HG03558 (cell line): Measurements from ENCODE around the gene CXADR.
"Not testable (repeated sequence)": the region's sequence is repeated elsewhere in the genome, so short reads cannot be mapped to it uniquely, and the experiment has no call there.

Source experiments
- ATAC-seq: cut with Tn5 transposase; IDR thresholded peaks from one replicate; pipeline ENCODE4 v1.9.1; 2021; ENCODE audit warnings: moderate number of reproducible peaks; ENCODE audit not compliant: unreplicated experiment; ENCODE audit errors: extremely low read depth

CXADR gene

DNA sequence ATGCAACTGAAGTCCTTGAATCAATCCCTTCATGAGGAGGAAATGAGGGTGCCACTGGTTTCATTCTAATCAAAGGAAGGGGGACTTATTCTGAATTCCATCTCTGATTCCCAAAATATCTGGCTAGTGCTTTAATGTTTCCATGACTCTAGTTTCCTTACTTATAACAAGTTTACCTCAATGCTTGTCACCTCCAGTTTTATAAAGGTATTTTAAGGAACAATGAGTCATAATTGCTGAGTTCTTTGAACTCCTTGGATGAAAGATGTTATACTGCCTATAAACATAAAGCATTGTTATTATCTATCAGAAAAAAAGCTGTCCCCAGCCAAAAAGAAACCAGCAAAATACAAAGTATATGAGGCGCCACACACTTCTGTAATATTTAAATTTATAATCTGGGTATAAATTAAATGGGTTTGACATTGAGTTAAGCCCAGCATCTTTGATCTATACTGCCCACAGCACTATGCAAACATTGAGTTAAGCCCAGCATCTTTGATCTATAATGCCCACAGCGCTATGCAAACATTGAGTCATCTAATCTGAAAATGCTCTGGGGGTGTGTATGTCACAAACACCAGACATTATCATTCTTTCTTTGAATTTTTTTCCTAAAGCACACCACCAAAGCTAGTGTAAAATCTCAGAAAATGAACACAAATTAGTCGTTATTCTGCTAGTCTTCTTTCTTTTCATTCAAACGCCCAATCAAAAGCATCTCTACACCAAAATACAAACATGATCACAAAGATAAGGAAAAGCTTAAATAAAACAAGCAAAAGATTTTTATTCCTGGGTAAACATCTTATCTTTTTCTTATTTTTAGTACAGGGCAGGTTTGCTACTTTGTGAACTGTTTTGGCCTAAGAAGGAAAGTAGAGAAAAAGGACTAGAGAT, 11.5 kb upstream of the CXADR start:
- ATAC-seq = no peak

DNA sequence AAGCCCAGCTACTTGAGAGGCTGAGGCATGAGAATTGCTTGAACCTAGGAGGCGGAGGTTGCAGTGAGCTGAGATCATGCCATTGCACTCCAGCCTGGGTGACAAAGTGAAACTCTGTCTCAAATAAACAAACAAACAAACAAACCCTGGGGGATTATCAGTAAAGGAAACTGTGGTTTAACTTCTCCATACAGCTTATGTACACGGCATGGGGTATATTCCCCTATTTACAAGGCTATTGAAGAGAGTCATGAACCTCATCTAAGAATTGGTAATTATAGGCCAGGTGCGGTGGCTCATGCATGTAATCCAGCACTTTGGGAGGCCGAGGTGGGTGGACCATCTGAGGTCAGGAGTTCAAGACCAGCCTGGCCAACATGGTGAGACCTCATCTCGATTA, 9.9 kb upstream of the CXADR start:
- ATAC-seq = not testable (repeated sequence)

DNA sequence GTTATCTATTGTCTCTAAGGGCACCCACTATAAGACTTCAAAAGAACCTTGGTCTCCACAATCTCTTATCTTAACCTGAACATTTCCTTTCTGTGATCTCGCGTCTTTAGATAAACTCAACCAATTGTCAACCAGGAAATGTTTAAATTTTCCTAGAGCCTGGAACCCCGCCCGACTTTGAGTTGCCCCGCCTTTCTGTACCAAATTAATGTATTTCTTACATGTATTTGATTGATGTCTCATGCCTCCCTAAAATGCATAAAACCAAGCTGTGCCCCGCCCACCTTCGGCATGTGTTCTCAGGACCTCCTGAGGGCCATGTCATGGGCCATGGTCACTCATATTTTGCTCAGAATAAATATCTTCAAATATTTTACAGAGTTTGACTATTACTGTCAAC, 5.9 kb upstream of the CXADR start:
- ATAC-seq = no peak

DNA sequence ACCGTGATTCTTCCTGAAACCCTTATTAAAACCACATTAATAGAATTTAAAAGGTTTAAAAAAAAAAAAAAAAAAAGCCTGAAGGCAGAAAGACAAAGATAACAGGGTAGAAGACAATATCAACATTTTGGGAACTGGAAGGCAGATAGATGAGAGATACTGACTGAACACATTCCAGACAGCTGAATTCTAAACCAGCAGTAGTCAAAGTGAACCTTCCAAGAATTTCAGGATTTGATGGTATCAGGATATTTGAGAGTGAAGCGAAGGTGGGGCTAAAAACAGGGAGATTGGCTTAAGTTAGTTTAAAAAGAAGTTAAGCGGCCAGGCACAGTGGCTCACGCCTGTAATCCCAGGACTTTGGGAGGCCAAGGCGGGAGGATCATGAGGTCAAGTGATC, 5.3 kb upstream of the CXADR start:
- no peak for ATAC-seq

DNA sequence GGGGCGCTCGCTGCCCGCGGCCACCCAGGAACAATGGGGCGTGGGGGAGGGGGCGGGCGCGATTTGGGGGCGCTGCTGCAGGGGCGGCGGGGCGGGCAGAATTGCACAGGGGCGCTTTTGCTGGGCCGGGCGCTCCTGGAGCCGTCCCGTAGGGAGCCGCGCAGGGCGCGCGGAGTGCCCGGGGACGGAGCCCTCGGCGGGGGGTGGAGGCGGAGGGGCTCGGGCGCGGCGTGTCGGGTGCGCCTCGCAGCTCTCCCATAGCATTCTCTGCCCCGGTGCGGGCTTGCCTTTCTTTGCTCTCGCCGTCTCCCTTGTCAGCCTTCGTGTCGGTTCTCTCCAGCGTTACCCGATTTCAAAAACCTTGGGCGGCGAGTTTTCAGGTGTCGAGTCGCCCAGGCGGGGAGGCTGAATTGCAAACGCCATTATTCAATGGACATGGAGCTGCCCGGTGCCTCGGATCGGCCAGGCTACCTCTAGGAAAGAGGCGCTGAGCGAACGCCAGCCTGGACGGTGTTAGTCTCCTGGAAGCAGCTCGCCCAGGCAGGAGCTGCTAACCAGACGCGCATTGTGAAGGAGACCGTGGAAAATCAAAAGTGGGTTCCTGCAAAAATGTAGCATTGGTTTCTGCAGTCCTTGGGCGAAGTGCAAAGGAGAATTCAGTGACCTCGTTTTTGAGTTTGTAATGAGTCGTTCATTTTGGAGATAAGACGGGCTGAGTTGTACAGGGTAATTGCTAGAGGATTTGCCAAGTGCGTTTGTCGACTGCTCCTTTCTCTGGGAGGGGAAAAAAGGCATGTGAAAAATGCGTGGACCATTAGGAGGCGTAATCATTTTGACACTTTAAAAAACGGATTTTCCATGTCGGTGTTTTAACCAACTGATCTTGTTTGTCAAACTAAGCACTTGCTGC, 626 bp downstream of the CXADR start:
- ATAC-seq = no peak

DNA sequence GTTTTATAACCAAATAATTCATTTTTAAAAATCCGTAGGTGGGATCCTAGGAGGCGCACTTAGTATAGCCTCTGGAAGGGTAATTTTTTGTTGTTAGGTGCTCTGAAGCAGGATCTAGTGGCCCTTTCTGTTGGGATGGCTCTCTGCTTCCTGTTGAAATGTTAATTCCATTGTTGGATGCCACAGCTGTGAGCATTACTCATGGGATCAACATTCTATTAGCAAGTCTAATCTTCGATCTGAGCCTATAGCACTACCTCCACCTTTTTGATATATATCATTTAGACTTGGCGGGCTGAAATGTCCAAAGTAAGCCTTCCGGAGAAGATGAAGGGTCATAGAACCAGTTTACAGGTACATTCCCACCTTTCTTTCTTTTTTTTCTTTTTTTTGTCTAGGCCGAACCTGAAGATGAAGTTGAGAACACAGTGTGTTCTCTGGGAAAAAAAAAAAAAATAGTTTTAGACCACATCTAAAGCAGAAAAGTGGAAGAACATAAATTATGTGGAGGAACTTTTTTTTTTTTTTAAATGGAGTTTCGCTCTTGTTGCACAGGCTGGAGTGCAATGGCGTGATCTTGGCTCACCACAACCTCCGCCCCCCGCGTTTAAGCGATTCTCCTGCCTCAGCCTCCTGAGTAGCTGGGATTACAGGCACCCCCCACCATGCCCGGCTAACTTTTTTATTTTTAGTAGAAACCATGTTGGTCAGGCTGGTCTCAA, 1.4 kb downstream of the CXADR start:
- no peak for ATAC-seq

DNA sequence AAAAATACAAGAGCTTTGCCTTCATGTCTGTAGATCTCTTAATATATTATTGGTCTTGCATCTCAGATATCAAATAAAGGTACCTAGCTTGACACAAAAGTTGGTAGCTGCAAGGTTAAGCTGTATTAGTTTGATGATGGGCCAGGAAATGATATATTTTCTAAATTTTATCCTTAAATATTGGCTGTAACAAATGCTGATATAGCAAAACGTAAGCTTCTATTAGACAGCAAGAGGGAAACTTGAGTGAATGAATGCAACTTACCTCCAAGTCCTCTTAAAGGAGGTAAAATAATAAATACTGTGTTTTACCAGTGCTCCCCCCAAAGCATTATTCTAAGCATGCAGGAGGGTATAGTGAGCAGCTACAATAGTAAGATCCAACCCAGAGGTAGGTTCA, 4.2 kb downstream of the CXADR start:
- not testable (repeated sequence) for ATAC-seq

DNA sequence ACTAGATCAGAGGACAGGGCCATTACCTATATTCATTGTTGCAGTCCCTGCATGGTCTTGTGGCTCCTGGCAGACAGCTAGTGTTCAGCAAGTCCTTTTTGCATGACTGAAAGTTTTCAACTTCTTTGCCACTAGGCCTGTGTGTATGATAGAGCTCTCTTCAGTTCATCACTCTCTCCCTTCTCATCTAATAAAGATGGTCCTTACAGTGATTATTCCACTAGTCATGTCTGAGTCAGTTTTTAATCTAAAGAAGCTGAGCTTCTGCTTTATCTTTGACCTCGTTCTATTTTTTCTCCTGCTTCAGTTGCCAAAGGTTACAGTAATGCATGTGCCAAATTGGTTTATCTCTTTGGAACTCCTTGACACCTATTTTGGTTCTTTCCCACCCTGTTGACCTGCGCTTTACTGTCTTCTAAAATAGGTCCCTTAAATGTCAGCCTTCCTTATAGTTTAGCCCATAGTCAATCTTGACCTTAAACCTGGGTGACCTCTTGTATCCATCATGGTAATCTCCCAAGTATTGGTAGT, 6.4 kb downstream of the CXADR start:
- ATAC-seq = no peak

DNA sequence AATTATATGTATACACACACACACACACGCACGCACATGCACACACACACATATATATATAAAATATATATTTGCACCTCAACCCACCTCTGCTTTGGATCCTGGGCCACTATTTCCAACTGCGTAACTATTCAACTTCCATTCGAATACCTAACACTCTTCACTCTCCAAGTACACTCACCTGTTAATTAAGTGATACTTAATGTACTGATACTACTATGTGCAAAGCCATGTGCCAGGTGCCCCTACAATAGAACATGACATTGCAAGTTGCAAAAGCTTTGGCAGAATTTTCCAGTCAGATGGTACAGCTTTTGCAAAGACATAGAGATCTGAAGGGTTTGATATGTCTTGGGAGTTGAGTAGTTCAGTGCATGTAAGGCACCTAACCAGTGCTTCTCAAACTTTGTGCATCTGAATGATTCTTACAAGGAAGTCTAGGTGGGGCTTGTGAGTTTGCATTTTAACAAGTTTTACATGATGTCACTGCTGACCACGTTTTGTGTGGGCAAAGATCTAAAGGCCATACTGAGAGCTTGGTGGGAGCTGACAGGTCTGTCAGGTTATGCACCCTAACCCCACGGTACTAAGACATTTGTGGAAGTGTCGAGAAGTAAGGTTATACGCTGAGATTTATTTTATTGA, 7.2 kb downstream of the CXADR start:
- ATAC-seq = no peak

DNA sequence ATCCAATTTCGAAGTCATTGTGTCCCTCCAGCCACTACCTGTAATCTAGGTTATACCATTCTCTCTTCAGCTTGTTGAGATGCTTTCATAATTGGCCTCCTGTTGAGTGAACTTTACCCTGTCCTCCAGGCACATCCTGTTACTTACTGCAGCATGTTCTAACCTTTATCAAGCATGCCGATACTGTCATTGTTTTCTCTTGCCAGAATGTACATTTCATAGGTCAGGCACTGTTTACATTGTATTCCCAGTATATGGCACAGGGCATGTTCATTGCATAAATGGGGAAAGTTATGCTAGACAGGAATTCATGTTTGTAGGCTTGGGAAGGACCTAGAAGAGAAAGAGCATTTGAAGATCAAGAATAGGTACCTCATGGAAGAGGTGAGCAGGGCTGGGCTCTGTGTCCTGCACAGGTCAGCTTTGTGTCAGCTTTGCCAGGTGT, 10.2 kb downstream of the CXADR start:
- ATAC-seq = no peak

DNA sequence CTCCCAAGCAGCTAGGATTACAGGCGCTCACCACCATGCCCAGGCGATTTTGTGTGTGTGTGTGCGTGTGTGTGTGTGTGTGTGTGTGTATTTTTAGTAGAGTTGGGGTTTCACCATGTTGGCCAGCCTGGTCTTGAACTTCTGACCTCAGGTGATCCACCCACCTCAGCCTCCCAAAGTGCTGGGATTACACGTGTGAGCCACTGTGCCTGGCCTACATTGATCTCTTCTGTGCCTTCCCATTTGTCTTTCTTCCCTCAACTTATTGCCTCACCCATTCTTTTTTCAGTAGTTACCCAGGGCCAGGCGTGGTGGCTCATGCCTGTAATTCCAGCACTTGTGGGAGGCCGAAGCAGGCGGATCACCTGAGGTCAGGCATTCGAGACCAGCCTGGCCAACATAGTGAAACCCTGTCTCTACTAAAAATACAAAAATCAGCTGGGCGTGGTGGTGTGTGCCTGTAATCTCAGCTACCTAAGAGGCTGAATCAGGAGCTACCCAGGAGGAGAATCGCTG, 11.2 kb downstream of the CXADR start:
- ATAC-seq = not testable (repeated sequence)

DNA sequence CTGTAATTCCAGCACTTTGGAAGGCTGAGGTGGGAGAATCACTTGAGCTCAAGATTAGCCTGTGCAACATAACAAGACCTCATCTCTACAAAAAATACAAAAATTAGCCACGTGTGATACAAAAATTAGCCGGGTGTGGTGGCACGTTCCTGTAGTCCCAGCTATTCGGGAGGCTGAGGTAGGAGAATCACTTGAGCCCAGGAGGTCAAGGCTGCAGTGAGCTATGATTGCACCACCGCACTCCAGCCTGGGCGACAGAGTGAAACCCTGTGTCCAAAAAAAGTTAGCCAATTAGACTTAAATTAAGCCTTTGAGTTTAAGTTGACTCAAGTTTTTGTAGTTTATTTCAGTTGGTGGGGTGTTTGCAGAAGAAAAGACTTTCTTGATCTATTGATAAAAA, 11.8 kb downstream of the CXADR start:
- ATAC-seq = no peak

DNA sequence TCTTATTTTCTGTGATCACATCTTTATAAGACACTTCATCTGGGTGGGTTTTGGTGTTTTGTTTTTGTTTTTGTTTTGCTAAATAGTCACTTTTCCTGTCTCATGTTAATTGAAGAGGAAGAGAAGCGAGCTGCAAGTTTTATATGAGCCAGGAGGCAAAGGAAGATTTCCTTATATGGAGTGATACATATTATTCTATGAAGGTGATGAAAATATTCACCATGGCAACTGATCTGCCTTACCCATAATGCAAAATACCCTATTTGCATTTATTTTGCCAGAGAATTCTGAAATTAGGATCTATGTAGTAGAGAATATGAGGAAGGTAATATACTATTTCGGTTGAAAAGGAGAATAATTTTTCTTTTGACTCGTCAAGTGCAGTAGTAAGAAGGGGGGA, 13.9 kb downstream of the CXADR start:
- no peak for ATAC-seq

DNA sequence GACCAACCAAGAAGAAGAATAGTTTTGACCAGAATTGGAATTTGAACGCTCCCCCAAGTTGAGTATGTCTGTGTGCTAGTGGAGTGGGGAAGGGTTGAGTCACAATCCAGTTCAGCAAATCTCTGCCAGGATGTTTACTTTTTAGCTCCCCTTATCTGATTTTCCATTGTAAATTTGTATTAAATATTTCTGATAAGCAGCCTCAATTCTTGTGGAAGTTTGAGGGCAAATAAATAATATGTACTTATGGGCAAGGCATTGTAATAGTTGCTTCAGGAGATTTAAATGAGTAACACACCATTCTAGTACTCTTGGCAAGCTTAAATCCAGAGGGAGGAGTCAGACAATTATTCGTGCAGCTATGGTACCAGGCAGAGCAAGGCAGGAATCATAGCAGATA, 14.4 kb downstream of the CXADR start:
- ATAC-seq = no peak

DNA sequence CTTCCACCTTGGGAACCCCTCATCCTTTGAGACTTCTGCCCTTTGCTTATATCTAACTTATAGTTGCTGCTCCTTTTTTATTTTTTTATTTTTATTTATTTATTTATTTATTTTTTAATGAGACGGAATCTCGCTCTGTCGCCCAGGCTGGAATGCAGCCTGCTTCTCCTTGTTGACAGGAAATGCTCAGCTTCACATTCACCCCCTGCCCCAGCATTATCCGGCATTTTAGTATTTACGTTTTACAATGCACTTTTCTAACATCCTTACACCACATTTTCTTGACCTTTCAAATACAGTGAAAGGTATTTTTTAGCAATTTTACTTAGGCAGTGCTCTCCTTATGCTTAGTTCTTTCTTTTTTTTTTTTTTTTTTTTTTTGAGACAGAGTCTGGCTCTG, 14.9 kb downstream of the CXADR start:
- no peak for ATAC-seq

DNA sequence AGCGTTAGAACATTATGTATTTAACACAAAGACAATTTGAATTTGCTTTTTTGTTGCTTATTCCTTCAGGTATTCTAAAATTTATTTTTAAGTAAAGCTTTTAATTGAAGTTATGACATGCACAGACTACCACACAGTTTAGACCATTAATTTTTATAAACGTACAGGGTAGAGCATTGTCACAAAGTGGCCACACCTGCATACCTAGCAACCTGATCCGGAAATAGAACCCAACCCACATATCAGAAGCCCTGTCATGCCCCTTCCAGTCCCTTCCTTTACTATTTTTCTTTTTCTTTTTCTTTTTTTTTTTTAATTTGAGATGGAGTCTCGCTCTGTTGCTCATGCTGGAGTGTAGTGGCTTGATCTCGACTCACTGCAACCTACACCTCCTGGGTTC, 16.8 kb downstream of the CXADR start:
- ATAC-seq = no peak

DNA sequence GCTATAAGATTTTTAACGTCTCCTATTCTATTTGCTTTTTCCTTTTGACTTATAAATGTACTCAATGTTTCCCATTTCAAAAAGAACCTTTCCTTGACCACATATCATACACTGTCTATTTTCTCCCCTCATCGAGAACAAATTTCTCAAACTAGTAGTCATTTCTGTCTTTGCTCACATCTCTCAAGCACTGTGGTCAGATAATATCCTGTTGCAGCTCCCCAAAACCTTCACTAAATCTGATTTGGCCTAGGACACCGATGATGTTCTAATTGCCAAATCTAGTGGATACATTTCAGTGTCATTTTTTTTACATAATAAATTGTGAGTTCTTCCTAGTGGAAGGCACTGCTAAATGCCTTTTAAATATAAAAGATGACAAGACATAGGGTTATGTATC, 19.4 kb downstream of the CXADR start:
- ATAC-seq = no peak

DNA sequence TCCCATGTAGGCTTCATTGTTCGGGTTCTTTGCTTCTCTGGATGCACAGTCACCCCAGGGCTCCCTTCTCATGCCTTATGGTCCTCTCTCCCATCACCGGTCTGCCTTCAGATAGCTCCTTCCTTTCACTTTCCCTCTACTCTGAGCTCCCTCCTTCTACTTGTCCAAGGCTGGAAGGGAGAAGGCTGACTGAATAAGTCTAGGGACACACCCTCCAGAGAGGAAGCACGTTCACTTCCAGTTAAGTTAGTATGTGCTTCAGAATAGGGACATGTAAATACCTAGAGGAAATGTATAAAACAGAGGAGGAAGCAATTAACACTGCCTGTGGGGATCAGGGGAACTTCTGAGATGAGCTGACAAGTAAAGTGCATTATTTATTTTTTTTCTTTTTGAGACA, 23.5 kb downstream of the CXADR start:
- ATAC-seq = no peak

DNA sequence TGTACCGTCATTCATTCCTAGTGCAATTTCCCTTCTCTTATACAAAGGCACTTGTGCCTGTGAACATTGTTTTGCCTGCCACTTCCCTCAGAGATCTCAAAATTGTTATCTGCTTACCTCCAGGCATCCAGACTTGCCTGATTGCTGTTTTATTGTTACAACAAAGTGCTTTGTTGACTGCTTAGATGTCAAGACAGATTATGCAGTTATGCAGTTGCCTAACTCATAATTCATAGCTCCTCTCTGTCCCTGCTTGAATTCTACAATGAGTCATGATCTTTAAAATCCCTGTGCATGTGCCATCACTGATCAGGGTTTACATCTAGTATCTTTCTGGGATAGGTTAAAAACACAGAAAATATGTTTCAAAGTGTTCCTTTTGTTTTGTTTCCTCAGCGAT, 24.5 kb downstream of the CXADR start:
- no peak for ATAC-seq

DNA sequence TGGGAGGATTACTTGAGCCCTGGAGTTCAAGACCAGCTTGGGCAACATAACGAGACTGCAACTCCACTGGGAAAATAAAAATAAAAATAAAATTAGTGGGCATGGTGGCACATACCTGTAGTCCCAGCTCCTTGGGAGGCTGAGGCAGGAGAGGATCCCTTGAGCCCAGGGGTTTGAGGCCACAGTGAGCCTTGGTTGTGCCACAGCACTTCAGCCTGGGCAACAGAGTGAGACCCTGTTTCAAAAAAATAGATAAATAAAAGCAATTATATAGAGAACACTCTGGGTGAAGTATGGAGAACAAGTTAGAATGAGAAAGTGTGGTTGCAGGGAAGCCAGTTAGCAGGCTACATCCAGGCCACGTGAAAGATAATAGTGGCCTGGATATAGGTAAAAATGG, 25.7 kb downstream of the CXADR start:
- ATAC-seq = no peak
